Mammary epithelial cell (primary cell): ENCODE results near the gene OR6B1.

Source experiments
- CTCF ChIP-seq, 2 donors: IDR thresholded peaks in 1 of 2; conservative IDR thresholded peaks in 1 of 2; 2 replicates each; pipeline ENCODE4 v1.5.1; 2011 to 2012; ENCODE audit warnings: inconsistent platforms in 2 of 2, low read length in 2 of 2, mild to moderate bottlenecking in 2 of 2, control low read depth in 1 of 2, low read depth in 1 of 2; ENCODE audit not compliant: insufficient read depth in 1 of 2; ENCODE audit errors: extremely low read depth in 1 of 2
- EZH2 ChIP-seq: IDR thresholded peaks from 2 replicates; pipeline ENCODE4 v1.6.1; 2012; ENCODE audit warnings: low read length, inconsistent platforms, borderline replicate concordance

GRCh38 chr7:143988976-143989745, 11.0 kb upstream of the OR6B1 start:
- TF ChIP-seq CTCF (conservative IDR thresholded peaks at IDR 0.05 in 1 of 2, IDR thresholded peaks at IDR 0.05 in 1 of 2; ENCODE audit: extremely low read depth in 1 of 2, insufficient read depth in 1 of 2, low read depth in 1 of 2, low read length in 2 of 2) (no peak), EZH2 (no peak)
